ENCODE data around the gene TSPAN10. TPM values are rescaled to one million over a fixed set of nuclear protein-coding genes. Genes with fewer than 3 reads are reported as not detected.
A peak's percentile ranks its signal among the peaks of the same experiment; 100 is the strongest.

The TSPAN10 gene
- total and polyA plus RNA-seq, 2 of the 13 experiments (the other 11 are each of a cell fraction or from before 2014, with no cell fraction given), result 0.54 to 0.75 TPM

GRCh38 chr17:81666342-81667191 lies 29.6 kb downstream of the TSPAN10 start, which contains the start of the genes CCDC137 and OXLD1 (continued):
- TF ChIP-seq AHDC1 (CRISPR knock-in tag; IDR thresholded peaks at IDR 0.05; ENCODE audit: borderline replicate concordance) (0 out of 2 replicates have a peak, but pooled peaks have one; percentile 1), ZNF703 (CRISPR knock-in tag; IDR thresholded peaks at IDR 0.05; ENCODE audit: borderline replicate concordance) (0 out of 2 replicates have a peak, but pooled peaks have one; percentile 69), DNMT3B (CRISPR knock-in tag; conservative IDR thresholded peaks at IDR 0.05) (no peak), SOX6 (IDR thresholded peaks at IDR 0.05) (no peak), SOX6 (CRISPR knock-in tag; IDR thresholded peaks at IDR 0.05) (peak; percentile 21; the same call in 1 of the 2 replicates), ZNF704 (CRISPR knock-in tag; IDR thresholded peaks at IDR 0.05; ENCODE audit: borderline replicate concordance) (peak; percentile 76), ZNF335 (CRISPR knock-in tag; IDR thresholded peaks at IDR 0.05) (peak; percentile 91), ZNF816 (CRISPR knock-in tag; IDR thresholded peaks at IDR 0.05; ENCODE audit: borderline replicate concordance) (no peak), ZNF205 (CRISPR knock-in tag; IDR thresholded peaks at IDR 0.05) (peak; percentile 66), ATF7-NPFF (CRISPR knock-in tag; IDR thresholded peaks at IDR 0.05; ENCODE audit: low read depth) (peak; percentile 97), KDM6A (CRISPR knock-in tag; IDR thresholded peaks at IDR 0.05; ENCODE audit: low read depth) (no peak), MIER2 (CRISPR knock-in tag; IDR thresholded peaks at IDR 0.05) (0 out of 2 replicates have a peak, but pooled peaks have one; percentile 10), YY1 (IDR thresholded peaks at IDR 0.05; ENCODE audit: insufficient read depth, insufficient replicate concordance, low read depth, low read length) (peak; percentile 91), BRF2 (CRISPR knock-in tag; IDR thresholded peaks at IDR 0.05) (0 out of 2 replicates have a peak, but pooled peaks have one; percentile 80), THAP9 (CRISPR knock-in tag; IDR thresholded peaks at IDR 0.05; ENCODE audit: borderline replicate concordance) (peak; percentile 95), ZFY (CRISPR knock-in tag; IDR thresholded peaks at IDR 0.05) (peak; percentile 88)

Measured in HepG2 (cell line).